GM10248 (cell line): ENCODE results near the gene TRMT1L.

Experiments
- CTCF ChIA-PET: fragments of 300-600 bp; sonication (Branson Sonifier 250); formaldehyde crosslinking; extraction: SDS; loops from one replicate; lab custom pipeline; 2021; ENCODE audit warnings: antibody characterized with exemption; lab: Yijun Ruan, JAX
- POLR2A ChIA-PET: fragments of 350-650 bp; sonication (Branson Sonifier 250); formaldehyde crosslinking; extraction: SDS; loops from one replicate; lab custom pipeline; 2020; ENCODE audit warnings: antibody characterized with exemption; lab: Yijun Ruan, JAX
- DNase-seq: peaks from one replicate; pipeline ENCODE4 v3.0.0; 2012; ENCODE audit errors: extremely low spot score
- TF ChIP-seq, protein P1 (sequence below): IDR thresholded peaks from 2 replicates; pipeline ENCODE4 v1.5.1; 2012; ENCODE audit warnings: mild to moderate bottlenecking, low read depth; ENCODE audit errors: extremely low read depth, missing control alignments, control extremely low read depth

TRMT1L gene

DNA sequence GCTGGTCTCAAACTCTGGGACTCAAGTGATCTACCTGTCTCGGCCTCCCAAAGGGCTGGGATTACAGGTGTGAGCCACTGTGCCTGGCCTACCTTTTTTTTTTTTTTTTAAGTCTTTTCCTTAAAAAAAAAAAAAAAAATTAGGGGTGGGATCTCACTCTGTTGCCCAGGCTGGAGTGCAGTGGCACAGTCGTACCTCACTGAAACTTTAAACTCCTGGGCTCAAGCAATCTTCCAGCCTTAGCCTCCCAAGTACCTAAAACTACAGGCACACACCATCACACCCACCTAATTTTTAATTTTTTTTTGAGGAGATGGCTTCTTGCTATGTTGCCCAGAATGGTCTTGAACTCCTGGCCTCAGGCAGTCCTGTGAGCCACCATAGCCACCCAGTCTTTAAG lies 72.9 kb downstream of the TRMT1L start:
- CTCF ChIA-PET = interaction anchor here (1.5 kb wide), 1 partner anchor 278 kb away, joined by 3 read pairs; no protein-coding TSS in a partner anchor
- TF ChIP-seq, protein P1, sequence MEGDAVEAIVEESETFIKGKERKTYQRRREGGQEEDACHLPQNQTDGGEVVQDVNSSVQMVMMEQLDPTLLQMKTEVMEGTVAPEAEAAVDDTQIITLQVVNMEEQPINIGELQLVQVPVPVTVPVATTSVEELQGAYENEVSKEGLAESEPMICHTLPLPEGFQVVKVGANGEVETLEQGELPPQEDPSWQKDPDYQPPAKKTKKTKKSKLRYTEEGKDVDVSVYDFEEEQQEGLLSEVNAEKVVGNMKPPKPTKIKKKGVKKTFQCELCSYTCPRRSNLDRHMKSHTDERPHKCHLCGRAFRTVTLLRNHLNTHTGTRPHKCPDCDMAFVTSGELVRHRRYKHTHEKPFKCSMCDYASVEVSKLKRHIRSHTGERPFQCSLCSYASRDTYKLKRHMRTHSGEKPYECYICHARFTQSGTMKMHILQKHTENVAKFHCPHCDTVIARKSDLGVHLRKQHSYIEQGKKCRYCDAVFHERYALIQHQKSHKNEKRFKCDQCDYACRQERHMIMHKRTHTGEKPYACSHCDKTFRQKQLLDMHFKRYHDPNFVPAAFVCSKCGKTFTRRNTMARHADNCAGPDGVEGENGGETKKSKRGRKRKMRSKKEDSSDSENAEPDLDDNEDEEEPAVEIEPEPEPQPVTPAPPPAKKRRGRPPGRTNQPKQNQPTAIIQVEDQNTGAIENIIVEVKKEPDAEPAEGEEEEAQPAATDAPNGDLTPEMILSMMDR = no peak

DNA sequence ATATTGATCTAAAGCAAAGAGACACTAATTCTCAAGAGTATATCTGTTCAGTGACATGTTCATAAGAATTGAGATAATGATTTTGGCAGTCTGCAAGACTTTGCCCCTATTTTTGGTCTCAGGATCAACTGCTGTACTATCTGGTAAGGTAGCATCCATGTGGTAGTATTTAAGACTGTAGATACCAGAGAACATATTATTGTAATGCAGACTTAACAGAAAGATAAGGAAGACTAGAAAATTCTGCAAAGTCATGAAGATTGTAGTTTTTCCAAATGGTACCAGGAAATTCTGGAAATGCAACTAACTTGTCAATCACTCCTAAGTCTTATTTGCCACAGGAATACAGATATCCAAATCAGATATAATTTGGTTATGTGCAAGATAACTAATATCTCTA lies 76.3 kb downstream of the TRMT1L start:
- no peak for DNase-seq
- ChIA-PET CTCF (interaction anchor here (1.0 kb wide), 1 partner anchor 10 kb away, joined by 3 read pairs; no protein-coding TSS in a partner anchor), POLR2A (no interaction called here)
- TF ChIP-seq, protein P1 = no peak

More for the DNA sequence above, 72.9 kb downstream of the TRMT1L start:
- no peak for DNase-seq
- POLR2A ChIA-PET = no interaction called here

DNA sequence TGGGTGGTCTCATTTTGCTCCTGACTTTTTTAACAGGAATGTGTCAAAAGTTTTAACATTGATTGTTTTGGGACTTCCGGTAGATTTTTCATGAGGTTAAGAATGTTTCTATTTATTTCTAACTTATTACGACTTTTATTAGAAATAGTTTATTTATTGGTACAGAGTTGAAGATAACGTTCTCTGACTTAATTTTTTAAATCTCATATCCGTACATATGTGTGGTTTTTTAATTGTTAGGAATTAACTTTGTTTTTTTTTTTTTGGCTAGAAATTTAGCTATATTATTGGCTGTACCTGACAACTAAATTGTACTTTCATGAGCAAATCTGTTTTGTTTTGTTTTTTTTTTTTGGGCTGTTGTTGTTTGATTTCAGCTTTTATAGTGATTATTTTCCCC lies 79.4 kb downstream of the TRMT1L start:
- DNase-seq = no peak
- ChIA-PET CTCF (interaction anchor here (1.2 kb wide), 1 partner anchor 12 kb away, joined by 4 read pairs; no protein-coding TSS in a partner anchor), POLR2A (no interaction called here)
- TF ChIP-seq, protein P1 = no peak

DNA sequence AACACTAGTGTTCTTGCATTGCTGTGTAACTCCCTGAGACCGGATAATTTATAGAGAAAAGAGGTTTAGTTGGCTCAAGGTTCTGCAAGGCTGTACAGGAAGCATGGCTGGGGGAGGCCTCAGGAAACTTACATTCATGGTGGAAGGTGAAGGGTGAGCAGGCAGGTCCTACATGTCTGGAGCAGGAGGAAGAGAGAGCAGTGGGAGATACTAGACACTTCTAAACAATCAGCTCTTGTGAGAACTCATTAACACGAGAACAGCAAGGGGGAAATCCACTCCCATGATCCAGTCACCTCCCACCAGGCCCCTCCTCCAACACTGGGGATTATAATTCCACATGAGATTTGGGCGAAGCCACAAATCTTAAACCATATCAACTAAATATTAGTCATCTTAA lies 81.3 kb downstream of the TRMT1L start:
- ChIA-PET POLR2A (no interaction called here), CTCF (no interaction called here)
- no peak for DNase-seq
- TF ChIP-seq, protein P1 = no peak

DNA sequence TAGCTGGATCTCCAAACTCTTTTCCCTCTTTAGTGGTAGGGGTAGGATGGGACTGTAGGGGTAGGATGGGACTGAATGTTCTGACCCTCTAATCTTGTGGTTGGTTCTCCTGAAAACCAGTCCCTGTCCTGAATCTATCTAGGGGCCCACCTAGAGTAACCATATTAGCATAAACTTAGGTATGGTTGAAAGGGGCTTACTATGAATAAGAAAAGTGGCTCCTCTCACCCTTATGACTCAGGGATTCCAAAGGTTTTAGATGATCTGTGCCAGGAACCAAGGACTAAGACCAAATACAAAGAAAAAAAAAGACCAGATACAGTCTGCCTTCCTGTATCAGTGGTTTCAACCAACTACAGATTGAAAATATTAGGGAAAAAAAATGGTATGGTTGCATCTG lies 82.4 kb downstream of the TRMT1L start:
- POLR2A ChIA-PET = no interaction called here

DNA sequence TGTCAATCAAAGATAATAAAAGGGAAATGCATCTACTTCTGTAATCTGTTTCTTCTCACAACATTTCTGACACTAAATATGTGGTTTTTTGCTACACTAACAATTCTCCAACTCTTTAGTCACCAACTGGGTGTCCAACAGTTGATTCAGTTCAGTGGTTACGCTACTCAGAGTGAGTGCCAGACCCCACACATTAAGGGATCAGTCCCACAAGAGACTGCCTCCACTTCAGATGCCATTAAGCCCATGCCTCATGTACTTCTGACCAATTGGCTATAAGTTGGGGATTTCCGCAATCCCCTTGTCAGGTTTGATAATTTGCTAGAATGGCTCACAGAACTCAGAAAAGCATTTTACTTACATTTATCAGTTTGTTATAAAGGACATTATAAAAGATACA lies 83.0 kb downstream of the TRMT1L start:
- TF ChIP-seq, protein P1 = no peak
- CTCF ChIA-PET = interaction anchor here (0.9 kb wide), 1 partner anchor 17 kb away, joined by 3 read pairs; no protein-coding TSS in a partner anchor
- POLR2A ChIA-PET = no interaction called here

More for the DNA sequence above, 82.4 kb downstream of the TRMT1L start:
- CTCF ChIA-PET = no interaction called here
- TF ChIP-seq, protein P1 = no peak
- no peak for DNase-seq

DNA sequence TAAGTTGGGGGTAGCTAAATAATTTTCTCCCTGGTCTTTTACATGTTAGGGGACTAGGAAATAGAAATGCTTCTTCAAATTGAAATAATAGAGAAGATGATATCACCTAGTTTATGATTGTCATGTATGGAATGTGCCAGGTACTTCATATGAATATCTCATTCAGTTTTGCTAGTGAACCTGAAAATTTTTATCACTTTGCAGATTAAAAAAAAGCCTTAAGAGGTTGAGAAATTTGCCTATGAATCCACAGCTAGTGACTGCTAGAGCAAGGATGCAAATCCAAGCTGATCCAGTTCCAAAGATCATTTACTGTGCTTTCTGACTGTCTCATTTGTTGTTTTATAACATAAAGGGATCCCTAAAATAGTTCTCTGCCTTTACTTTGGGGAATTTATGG lies 86.7 kb downstream of the TRMT1L start:
- CTCF ChIA-PET = interaction anchor here (1.3 to 2.3 kb wide), 3 partner anchors 10 to 100 kb away, joined by 3 to 4 read pairs (median 3); no protein-coding TSS in a partner anchor

More for the DNA sequence above, 83.0 kb downstream of the TRMT1L start:
- no peak for DNase-seq

More for the DNA sequence above, 86.7 kb downstream of the TRMT1L start:
- no peak for DNase-seq
- POLR2A ChIA-PET = no interaction called here
- TF ChIP-seq, protein P1 = no peak
